HG03108 (cell line): Measurements from ENCODE around the gene KRTAP5-6.
"Not testable (repeated sequence)": the region's sequence is repeated elsewhere in the genome, so short reads cannot be mapped to it uniquely, and the experiment has no call there.

Experiments used
- ATAC-seq: cut with Tn5 transposase; IDR thresholded peaks from one replicate; pipeline ENCODE4 v1.9.1; 2021; ENCODE audit warnings: moderate library complexity; ENCODE audit not compliant: unreplicated experiment

KRTAP5-6 gene

DNA sequence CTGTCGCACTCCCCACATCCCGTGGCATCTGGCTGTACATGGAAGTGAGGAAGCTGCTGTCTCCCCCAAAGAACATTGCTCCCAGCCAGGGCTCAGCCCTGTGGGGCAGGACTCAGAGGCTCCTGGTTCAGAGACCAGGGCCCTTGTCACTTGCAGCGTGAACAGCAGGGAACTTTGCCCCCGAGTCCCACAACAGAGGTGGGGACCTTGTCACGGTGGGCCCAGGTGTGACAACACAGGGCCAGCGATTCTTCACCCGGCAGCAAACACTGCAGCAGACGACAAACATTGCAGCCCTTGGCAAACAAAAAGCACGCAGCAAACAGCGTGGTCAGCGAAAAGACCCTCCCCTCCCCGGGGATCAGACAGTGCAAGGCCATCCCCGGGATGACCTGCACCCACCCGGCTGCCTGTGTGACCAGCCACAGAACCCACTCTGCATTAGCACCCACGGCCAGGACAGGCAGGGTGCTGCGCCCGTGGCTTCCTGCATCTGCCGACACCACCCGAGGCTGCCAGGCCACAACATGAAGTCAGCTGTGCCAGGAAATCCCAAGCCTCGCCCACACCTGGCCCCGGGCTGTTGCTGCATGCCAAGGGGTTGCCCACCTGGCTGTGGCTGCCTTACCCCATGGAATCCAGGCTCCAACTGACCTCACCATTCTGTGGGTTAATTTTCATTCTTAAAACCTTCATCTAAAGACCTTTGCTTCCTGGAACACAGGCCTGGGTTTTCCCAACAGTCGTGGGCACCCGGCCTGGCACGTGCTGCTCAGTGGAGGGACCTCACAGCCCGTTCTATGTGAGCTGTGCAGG lies 35.3 kb upstream of the KRTAP5-6 start:
- not testable (repeated sequence) for ATAC-seq

- ATAC-seq: not testable (repeated sequence)
Measured at GRCh38 chr11:1662699-1663283, 34.2 kb upstream of the KRTAP5-6 start.

DNA sequence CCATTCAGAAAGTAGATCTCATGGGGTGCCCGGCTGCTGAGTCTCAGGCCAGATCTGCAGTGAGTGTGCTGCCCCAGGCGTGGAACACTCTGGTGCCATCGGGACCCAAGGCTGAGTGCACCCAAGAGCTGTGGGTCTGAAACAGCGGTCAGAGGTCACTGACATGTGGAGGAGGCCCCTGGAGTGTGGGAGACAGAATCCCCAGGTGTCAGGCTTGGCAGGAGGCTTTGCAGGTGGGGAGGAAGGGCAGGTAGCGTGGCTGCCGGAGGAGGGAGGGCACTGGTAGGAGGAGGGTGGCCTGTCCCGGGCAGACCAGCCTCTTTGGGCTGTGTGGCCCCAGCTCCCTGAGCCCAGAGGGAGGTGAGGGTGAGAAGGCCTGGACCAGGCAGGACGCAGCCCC lies 31.7 kb upstream of the KRTAP5-6 start:
- no peak for ATAC-seq

GRCh38 chr11:1667121-1667850 lies 29.7 kb upstream of the KRTAP5-6 start:
- no peak for ATAC-seq

DNA sequence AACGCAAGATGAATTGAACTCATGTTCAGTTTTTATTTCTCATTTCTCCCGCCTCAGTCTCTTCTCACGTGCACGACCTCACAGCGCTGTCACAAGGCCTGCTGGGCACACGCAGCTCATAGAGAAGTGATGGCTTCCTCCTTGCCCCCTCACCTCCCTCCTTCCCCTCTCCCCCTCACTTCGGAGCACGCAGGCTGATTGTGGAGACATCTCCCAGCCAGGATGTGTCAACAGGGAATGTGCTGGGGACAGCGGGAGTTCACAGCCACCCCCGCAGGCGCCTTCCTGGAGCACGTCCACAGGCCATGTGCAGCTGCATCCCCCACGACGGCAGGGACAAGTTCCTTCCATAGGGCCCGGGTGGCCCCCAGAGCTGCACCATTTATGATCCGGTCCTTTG lies 29.1 kb upstream of the KRTAP5-6 start:
- ATAC-seq: no peak

DNA sequence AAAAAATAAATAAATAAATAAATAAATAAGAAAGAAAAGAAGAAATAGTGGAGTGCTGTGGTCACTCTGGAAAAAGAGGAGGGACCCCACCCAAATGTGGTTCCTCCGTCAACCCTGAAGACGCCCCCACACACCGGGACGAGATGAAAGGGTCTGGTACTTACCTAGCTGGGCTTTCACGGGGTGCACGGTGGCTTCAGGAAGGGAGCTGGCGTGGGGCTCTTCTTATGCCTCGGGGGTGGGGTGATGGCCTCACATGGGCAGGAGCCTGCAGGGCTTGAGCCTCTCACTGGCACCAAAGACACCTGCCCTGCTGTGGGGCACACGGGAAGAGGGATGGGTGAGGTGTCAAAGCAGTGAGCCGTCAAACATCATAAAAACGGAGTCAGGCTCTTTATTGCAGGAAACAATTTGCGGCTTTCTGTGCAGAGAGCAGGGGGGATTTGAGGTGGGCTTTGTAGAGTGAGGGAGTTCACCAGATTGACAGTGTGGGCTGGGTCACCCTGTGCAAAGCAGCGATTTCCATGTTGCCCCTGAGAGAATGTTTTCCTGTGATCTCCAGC lies 28.0 kb upstream of the KRTAP5-6 start:
- ATAC-seq: no peak

- no peak for ATAC-seq
Measured at GRCh38 chr11:1669546-1670218, 27.3 kb upstream of the KRTAP5-6 start.

DNA sequence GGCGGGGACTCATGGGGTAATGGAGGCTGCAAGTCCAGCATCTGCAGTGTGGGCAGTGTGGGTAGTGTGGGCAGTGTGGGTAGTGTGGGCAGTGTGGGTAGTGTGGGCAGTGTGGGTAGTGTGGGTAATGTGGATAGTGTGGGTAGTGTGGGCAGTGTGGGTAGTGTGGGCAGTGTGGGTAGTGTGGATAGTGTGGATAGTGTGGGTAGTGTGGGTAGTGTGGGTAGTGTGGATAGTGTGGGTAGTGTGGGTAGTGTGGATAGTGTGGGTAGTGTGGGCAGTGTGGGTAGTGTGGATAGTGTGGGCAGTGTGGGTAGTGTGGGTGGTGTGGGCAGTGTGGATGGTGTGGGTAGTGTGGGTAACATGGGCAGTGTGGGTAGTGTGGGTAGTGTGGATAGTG lies 26.5 kb upstream of the KRTAP5-6 start:
- ATAC-seq: not testable (repeated sequence)

DNA sequence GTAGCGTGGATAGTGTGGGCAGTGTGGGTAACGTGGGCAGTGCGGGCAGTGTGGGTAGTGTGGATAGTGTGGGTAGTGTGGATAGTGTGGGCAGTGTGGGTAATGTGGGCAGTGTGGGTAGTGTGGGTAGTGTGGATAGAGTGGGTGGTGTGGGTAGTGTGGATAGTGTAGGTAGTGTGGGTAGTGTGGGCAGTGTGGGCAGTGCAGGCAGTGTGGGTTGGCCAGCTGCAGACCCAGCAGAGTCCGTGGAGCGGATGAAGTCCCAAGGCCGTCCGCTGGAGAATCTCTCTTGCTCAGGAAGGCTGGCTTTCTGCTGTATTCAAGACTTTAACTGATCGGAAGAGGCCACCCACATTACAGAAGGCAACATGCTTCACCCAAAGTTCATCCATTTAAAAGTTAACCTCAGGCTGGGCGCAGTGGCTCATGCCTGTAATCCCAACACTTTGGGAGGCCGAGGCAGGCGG lies 26.1 kb upstream of the KRTAP5-6 start:
- ATAC-seq: no peak

- ATAC-seq: no peak
Measured at GRCh38 chr11:1671658-1672057, 25.3 kb upstream of the KRTAP5-6 start.

DNA sequence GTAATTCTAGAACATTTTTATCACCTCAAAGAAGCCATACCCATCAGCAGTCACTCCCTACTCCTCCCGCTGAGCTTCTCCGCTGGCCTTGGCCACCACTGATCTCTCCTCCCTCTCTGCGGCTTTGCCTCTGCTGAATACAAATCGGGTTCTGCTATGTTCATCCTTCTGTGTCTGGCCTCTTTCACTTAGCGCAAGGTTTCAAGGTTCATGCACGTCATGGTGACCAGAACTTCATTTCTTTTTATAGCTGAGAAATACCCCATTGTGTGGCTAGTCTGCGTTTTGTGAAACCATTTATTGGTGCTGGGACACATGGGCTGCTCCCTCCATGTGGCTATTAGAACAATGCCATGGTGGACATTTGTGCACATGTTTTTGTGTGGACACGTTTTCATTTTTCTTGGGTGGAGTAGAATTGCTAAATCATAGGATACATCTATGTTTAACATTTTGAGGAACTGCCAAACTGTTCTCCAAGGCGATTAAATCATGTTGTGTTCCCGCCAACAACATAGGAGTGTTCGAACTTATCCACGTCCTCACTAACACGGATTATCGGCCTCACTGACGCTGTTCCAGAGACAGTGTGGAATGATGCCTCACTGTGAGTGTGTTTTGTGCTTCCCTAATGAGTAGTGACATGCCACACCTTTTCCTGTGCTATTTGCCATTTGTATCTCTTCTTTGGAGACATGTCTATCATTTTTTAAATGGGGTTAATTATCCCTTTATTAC lies 24.2 kb upstream of the KRTAP5-6 start:
- ATAC-seq: no peak

GRCh38 chr11:1673446-1674172 lies 23.4 kb upstream of the KRTAP5-6 start:
- ATAC-seq: no peak

GRCh38 chr11:1674173-1675131 lies 22.5 kb upstream of the KRTAP5-6 start:
- ATAC-seq: no peak

GRCh38 chr11:1675536-1676228 lies 21.3 kb upstream of the KRTAP5-6 start:
- ATAC-seq: no peak

DNA sequence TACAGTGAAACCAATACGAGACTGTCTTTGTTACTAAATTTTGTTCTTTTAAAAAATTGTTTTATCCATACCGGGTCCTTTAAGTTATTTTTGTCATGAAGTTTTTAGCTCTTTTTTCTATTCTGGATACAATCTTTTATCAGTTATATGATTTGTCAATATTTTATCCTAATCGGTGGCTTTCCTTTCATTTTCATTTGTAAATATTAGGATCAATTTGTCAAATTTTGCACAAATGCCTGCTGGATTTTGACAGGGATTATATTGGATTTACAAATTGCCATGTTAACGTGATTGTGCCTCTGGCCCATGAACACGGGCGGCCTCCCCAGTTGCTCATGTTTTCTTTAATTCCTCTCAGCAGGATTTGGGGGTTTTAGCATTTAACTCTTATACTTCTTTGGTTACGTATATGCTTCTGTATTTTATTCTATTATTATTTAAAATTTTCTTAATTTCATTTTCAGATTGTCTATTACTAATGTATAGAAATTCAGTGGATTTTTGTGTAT lies 20.7 kb upstream of the KRTAP5-6 start:
- ATAC-seq: no peak

GRCh38 chr11:1679881-1680280 lies 17.1 kb upstream of the KRTAP5-6 start:
- no peak for ATAC-seq

- ATAC-seq: no peak
Measured at GRCh38 chr11:1682225-1682905, 14.6 kb upstream of the KRTAP5-6 start.
